HG02759 (cell line): ENCODE results near the gene RPS19BP1.
A peak's percentile ranks its signal among the peaks of the same experiment; 100 is the strongest.
"Not testable (repeated sequence)": the region's sequence is repeated elsewhere in the genome, so short reads cannot be mapped to it uniquely, and the experiment has no call there.

Experiments used
- ATAC-seq: cut with Tn5 transposase; IDR thresholded peaks from one replicate; pipeline ENCODE4 v1.9.1; 2021; ENCODE audit warnings: mild to moderate bottlenecking, moderate library complexity; ENCODE audit not compliant: unreplicated experiment

RPS19BP1 gene

GRCh38 chr22:39528681-39529486 is 3.7 kb downstream of the RPS19BP1 start:
- peak; percentile 33 for ATAC-seq

DNA sequence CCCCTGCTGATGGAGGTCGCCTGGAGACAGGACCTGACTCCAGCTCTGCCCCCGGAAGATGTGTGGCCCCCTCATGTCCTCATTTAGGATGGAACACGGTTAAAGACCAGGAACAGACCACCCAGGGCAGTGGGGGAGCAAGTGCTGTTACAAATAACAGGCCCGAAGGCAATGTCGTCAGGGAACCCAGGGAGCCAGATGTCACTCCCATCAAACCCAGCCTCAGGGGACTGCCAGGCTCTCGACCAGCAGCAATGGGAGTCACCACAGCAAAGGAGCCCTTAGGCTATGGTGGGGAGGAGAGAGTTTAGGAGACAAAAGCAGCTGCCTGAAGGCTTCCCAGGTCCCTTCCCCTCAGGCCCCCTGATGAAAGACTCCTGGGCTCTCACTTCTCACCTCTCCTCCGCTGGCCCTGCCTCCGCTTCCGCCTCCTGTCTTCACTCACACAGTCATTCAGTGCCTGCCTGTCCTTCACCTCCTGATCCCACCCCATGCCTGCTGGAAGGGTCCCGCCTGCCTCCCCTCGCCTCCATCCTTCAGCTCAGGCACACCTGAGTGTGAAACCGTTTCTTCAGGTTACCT is 4.4 kb downstream of the RPS19BP1 start:
- ATAC-seq: no peak

GRCh38 chr22:39527481-39527961 is 5.0 kb downstream of the RPS19BP1 start:
- ATAC-seq: no peak

GRCh38 chr22:39526736-39527171 is 5.8 kb downstream of the RPS19BP1 start:
- no peak for ATAC-seq

DNA sequence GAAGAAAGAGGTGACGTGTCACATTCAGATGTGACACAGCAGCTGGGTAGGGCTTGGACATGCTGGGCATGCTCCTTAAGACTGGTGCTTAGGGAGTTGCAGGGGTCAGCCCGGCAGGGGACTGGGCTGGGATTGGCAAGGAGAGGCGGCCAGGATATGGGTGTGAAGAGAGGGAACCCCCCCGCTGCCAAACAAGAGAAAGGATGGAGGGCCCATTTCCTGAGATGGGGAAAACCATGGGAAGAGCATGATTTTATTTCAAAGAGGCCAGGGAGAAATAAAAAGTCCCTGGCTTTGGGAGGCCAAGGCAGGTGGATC is 6.9 kb downstream of the RPS19BP1 start:
- no peak for ATAC-seq

- no peak for ATAC-seq
Measured at GRCh38 chr22:39524753-39525657, 7.5 kb downstream of the RPS19BP1 start.

DNA sequence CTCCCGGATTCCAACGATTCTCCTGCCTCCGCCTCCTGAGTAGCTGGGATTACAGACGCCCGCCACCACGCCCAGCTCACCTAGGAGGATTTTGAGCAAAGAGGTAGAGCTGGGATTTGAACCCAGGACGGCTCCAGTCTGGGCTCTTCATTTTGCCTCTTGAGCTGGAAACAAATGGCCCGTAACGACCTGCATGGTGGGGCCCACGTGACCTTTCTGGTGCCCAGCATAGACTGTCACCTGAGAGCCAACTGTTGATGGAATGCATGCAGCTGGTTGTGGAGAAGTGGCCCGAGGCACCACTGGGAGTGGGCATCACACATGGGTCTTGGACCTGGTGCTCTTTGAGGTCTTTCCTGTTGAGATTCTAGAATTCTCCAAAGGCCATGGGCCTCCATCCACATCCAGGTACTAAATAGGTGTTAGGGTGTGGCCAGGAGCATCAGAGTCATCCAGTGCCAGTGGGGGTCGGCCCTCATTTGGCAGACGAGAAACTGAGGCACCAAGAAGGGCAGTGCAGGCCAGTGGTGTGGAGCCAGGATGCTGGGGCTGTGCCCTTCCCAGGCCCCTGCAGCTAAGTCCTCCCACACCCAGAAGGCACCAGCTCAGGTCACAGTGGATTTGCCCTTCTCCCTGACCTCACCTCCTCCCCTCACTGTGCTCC is 8.3 kb downstream of the RPS19BP1 start:
- no peak for ATAC-seq

DNA sequence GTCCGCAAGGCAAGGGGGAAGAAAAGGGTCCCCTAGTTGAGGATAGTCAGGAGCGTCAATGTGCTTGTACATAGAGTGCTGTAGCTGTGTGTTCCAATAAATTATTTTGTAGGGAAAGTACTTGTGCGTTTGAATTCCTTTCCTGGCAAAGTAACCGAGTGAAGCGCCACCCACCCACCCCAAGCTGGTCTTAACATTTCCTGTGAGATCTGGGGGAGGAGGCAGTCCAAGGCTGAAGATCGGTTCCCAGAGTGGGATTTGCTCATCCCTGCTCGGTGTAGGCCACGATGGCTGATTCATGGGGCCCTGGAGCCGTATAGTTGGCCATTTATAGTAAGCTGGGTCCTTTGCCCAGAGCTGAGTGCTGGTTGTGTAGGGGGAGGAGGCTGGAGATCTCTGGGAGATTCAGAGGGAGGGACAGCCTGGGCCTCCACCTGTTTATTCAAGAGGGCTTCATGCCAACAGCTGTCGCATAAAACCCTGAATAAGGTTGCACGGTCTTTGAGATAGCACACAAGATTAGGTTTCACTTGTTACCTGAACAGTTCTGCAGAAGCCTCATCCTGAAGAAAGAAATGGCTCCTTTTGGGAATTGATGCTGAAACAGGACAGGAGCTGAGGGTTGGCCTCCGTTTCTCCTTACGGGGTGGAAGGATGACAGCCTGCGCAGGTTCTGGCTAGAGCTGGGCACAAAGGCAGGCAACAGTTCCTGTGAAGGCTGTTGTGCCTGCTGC is 9.8 kb downstream of the RPS19BP1 start:
- no peak for ATAC-seq

- not testable (repeated sequence) for ATAC-seq
Measured at GRCh38 chr22:39522091-39522490, 10.5 kb downstream of the RPS19BP1 start.

DNA sequence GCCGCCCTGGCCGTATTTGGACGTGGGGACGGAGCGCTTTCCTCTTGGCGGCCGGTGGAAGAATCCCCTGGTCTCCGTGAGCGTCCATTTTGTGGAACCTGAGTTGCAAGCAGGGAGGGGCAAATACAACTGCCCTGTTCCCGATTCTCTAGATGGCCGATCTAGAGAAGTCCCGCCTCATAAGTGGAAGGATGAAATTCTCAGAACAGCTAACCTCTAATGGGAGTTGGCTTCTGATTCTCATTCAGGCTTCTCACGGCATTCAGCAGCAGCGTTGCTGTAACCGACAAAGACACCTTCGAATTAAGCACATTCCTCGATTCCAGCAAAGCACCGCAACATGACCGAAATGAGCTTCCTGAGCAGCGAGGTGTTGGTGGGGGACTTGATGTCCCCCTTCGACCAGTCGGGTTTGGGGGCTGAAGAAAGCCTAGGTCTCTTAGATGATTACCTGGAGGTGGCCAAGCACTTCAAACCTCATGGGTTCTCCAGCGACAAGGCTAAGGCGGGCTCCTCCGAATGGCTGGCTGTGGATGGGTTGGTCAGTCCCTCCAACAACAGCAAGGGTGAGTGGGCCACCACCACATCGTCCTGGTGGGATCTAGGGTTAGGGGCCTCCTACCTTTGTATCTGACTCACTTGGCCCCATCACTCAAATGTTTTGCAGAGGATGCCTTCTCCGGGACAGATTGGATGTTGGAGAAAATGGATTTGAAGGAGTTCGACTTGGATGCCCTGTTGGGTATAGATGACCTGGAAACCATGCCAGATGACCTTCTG is 11.3 kb downstream of the RPS19BP1 start:
- not testable (repeated sequence) for ATAC-seq

DNA sequence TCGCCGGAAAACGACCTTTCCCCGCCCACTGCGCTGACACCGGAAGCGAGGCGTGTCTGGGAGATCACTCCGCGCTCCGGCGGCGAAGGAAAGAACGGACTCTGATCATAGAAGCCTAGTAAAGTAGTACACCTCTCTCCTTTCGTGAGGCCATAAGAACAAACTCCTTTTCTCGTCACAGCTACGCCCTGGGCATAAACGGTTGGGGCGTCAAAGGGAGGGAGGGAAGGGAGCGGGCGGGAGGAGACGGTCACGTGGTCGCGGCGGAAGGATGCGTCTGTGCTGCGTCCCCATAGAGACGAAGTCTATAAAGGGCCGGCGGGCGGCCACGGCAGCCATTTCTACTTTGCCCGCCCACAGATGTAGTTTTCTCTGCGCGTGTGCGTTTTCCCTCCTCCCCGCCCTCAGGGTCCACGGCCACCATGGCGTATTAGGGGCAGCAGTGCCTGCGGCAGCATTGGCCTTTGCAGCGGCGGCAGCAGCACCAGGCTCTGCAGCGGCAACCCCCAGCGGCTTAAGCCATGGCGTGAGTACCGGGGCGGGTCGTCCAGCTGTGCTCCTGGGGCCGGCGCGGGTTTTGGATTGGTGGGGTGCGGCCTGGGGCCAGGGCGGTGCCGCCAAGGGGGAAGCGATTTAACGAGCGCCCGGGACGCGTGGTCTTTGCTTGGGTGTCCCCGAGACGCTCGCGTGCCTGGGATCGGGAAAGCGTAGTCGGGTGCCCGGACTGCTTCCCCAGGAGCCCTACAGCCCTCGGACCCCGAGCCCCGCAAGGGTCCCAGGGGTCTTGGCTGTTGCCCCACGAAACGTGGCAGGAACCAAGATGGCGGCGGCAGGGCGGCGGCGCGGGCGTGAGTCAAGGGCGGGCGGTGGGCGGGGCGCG is 12.1 kb downstream of the RPS19BP1 start, which contains the start of gene ATF4:
Gene ATF4, plus strand, starts transcription at position 337 of the 880 bp plus-strand sequence. CDS start 884 bp downstream, outside the sequence.
- ATAC-seq: peak; percentile 55

DNA sequence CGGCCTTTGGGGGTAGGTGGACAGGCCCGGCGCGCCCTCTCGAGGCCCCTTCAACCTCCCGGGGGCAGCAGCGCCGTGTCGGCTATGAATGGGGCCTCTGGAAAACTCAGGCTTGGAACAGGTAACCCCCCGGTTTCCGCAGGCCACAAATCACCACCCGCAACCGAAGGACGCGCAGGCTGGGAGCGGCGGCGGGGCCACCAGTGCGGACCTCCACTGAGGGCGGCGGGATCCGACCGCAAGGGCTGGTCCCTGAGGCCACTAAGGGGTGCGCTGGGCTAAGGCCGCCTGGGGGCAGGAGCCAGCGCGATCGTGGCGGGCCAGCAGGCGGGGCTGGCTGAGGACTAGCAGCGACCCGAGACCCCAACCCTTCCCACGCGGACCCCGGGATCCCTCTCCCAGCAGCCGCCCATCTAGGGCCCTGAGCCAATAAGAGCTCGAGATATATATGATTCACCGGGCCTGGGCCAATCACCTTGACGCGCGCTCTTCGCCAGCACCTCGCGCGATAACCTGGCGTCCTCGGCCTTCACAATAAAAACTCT is 12.8 kb downstream of the RPS19BP1 start:
- ATAC-seq: peak; percentile 82

GRCh38 chr22:39518996-39519680 is 13.4 kb downstream of the RPS19BP1 start:
- no peak for ATAC-seq

GRCh38 chr22:39518144-39518786 is 14.3 kb downstream of the RPS19BP1 start:
- no peak for ATAC-seq

GRCh38 chr22:39517470-39517869 is 15.1 kb downstream of the RPS19BP1 start:
- ATAC-seq: no peak

- ATAC-seq: no peak
Measured at GRCh38 chr22:39515266-39516050, 17.1 kb downstream of the RPS19BP1 start.
